ENCODE results near the gene A2M. TPM values are rescaled to one million over a fixed set of nuclear protein-coding genes. Genes with fewer than 3 reads are reported as not detected.

The A2M gene
- total and polyA plus RNA-seq, 2 of the 13 experiments (the other 11 are each of a cell fraction or from before 2014, with no cell fraction given): 2,807 to 6,551 TPM

GRCh38 chr12:9077152-9078031, 38.3 kb downstream of the A2M start (continued):
- TF ChIP-seq, protein P1, sequence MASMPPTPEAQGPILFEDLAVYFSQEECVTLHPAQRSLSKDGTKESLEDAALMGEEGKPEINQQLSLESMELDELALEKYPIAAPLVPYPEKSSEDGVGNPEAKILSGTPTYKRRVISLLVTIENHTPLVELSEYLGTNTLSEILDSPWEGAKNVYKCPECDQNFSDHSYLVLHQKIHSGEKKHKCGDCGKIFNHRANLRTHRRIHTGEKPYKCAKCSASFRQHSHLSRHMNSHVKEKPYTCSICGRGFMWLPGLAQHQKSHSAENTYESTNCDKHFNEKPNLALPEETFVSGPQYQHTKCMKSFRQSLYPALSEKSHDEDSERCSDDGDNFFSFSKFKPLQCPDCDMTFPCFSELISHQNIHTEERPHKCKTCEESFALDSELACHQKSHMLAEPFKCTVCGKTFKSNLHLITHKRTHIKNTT (CRISPR knock-in tag; IDR thresholded peaks at IDR 0.05): no peak
- no peak for TF ChIP-seq RBM39 (IDR thresholded peaks at IDR 0.05; ENCODE audit: low read depth, low read length, poor library complexity, severe bottlenecking)
- no peak for TF ChIP-seq MIXL1 (CRISPR knock-in tag; IDR thresholded peaks at IDR 0.05)
- no peak for TF ChIP-seq ZFP41 (CRISPR knock-in tag; IDR thresholded peaks at IDR 0.05; ENCODE audit: borderline replicate concordance)
- TF ChIP-seq, protein P2, sequence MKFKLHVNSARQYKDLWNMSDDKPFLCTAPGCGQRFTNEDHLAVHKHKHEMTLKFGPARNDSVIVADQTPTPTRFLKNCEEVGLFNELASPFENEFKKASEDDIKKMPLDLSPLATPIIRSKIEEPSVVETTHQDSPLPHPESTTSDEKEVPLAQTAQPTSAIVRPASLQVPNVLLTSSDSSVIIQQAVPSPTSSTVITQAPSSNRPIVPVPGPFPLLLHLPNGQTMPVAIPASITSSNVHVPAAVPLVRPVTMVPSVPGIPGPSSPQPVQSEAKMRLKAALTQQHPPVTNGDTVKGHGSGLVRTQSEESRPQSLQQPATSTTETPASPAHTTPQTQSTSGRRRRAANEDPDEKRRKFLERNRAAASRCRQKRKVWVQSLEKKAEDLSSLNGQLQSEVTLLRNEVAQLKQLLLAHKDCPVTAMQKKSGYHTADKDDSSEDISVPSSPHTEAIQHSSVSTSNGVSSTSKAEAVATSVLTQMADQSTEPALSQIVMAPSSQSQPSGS (CRISPR knock-in tag; IDR thresholded peaks at IDR 0.05): no peak
- TF ChIP-seq ZNF777 (CRISPR knock-in tag; IDR thresholded peaks at IDR 0.05): no peak
- 0 out of 2 replicates have a peak, but pooled peaks have one; percentile 30 for TF ChIP-seq HNRNPL (IDR thresholded peaks at IDR 0.05; ENCODE audit: low read depth, low read length)
- TF ChIP-seq ZNF136 (CRISPR knock-in tag; IDR thresholded peaks at IDR 0.05; ENCODE audit: low read depth): no peak
- no peak for TF ChIP-seq NBN (conservative IDR thresholded peaks at IDR 0.05)
- TF ChIP-seq CCAR2 (optimal IDR thresholded peaks at IDR 0.05; ENCODE audit: low read depth, low read length): no peak
- peak; percentile 52 to 63; a peak in 3 of 4 replicates for TF ChIP-seq MAFK (conservative IDR thresholded peaks at IDR 0.05 in 1 of 2, IDR thresholded peaks at IDR 0.05 in 1 of 2; ENCODE audit: low read length in 2 of 2)
- TF ChIP-seq MTF1 (CRISPR knock-in tag; IDR thresholded peaks at IDR 0.05): no peak
- no peak for TF ChIP-seq SPEN (CRISPR knock-in tag; IDR thresholded peaks at IDR 0.05; ENCODE audit: low read depth)
- TF ChIP-seq REL (CRISPR knock-in tag; conservative IDR thresholded peaks at IDR 0.05): no peak
- no peak for TF ChIP-seq SKI (IDR thresholded peaks at IDR 0.05; ENCODE audit: partially characterized antibody)
- no peak for TF ChIP-seq ZFX (CRISPR knock-in tag; IDR thresholded peaks at IDR 0.05; ENCODE audit: low read depth)
- no peak for TF ChIP-seq ZNF513 (CRISPR knock-in tag; conservative IDR thresholded peaks at IDR 0.05)
- TF ChIP-seq KAT8 (CRISPR knock-in tag; IDR thresholded peaks at IDR 0.05): no peak
- peak; percentile 95 for TF ChIP-seq AGO2 (optimal IDR thresholded peaks at IDR 0.05; ENCODE audit: low read depth, low read length)
- peak; percentile 85 for TF ChIP-seq RBFOX2 (IDR thresholded peaks at IDR 0.05; ENCODE audit: low read depth, low read length)
- TF ChIP-seq MAFF (IDR thresholded peaks at IDR 0.05; ENCODE audit: low read depth, low read length): 0 out of 2 replicates have a peak, but pooled peaks have one; percentile 31
- TF ChIP-seq JUND (CRISPR knock-in tag; IDR thresholded peaks at IDR 0.05): no peak
- TF ChIP-seq IRF9 (CRISPR knock-in tag; IDR thresholded peaks at IDR 0.05; ENCODE audit: borderline replicate concordance): no peak
- peak; percentile 67 for TF ChIP-seq POLR2G (IDR thresholded peaks at IDR 0.05; ENCODE audit: low read depth, low read length)
- no peak for TF ChIP-seq NFKBIZ (CRISPR knock-in tag; IDR thresholded peaks at IDR 0.05)
- no peak for TF ChIP-seq FOXK1 (CRISPR knock-in tag; IDR thresholded peaks at IDR 0.05; ENCODE audit: borderline replicate concordance, low read depth)
- TF ChIP-seq POLR2A (IDR thresholded peaks at IDR 0.05; ENCODE audit: insufficient read depth in 1 of 2, low read depth in 2 of 2, low read length in 2 of 2): 0 out of 4 replicates have a peak, but pooled peaks of 1 of the 2 experiments have one; percentile 11

Data from HepG2 (cell line).